AML-193 (cell line): ENCODE measurements around the gene INPP5J.
"Not testable (repeated sequence)": the region's sequence is repeated elsewhere in the genome, so short reads cannot be mapped to it uniquely, and the experiment has no call there.

Experiments
- DNase-seq, 2 experiments: peaks; one replicate each; lab custom pipeline; 2025; lab: John Stamatoyannopoulos, UW

The INPP5J gene

GRCh38 chr22:31099841-31100761 is 22.7 kb upstream of the INPP5J start:
- DNase-seq = no peak

GRCh38 chr22:31100762-31101525 is 21.8 kb upstream of the INPP5J start:
- no peak for DNase-seq

GRCh38 chr22:31102441-31103081 is 20.2 kb upstream of the INPP5J start:
- DNase-seq = no peak

- DNase-seq = no peak
These were observed 19.7 kb upstream of the INPP5J start for GRCh38 chr22:31103111-31103510.

GRCh38 chr22:31103899-31104694 is 18.7 kb upstream of the INPP5J start:
- no peak for DNase-seq

- DNase-seq = no peak
These were observed 17.9 kb upstream of the INPP5J start for GRCh38 chr22:31104869-31105268.

GRCh38 chr22:31105282-31105929 is 17.4 kb upstream of the INPP5J start:
- DNase-seq = no peak

GRCh38 chr22:31106001-31106571 is 16.7 kb upstream of the INPP5J start:
- DNase-seq = no peak

GRCh38 chr22:31106731-31107177 is 16.0 kb upstream of the INPP5J start:
- DNase-seq = no peak

GRCh38 chr22:31107178-31107893 is 15.4 kb upstream of the INPP5J start, which contains the start of gene SELENOM:
Gene SELENOM, minus strand, starts transcription at chr22:31107568. Its CDS starts 63 bp downstream, at chr22:31107505.
- DNase-seq = peak; percentile 42 to 55

GRCh38 chr22:31107894-31108218 is 14.9 kb upstream of the INPP5J start:
- DNase-seq = no peak

GRCh38 chr22:31112547-31113091 is 10.1 kb upstream of the INPP5J start:
- not testable (repeated sequence) for DNase-seq

GRCh38 chr22:31118046-31118820 is 4.5 kb upstream of the INPP5J start:
- no peak for DNase-seq

- DNase-seq = no peak
These were observed 3.6 kb upstream of the INPP5J start for GRCh38 chr22:31119026-31119717.

GRCh38 chr22:31120230-31120629 is 2.5 kb upstream of the INPP5J start:
- no peak for DNase-seq

- DNase-seq = no peak
These were observed 2.1 kb upstream of the INPP5J start for GRCh38 chr22:31120642-31121041.

GRCh38 chr22:31121403-31121802 is 1.4 kb upstream of the INPP5J start:
- DNase-seq = no peak

- DNase-seq = no peak
These were observed 602 bp upstream of the INPP5J start for GRCh38 chr22:31122196-31122531.

- DNase-seq = no peak
These were observed 481 bp downstream of the INPP5J start for GRCh38 chr22:31123292-31123602.
